Omental fat pad (tissue), 4 donors: ENCODE measurements around the gene NID2. TPM values are rescaled to one million over a fixed set of nuclear protein-coding genes. Genes with fewer than 3 reads are reported as not detected.

Experiments
- ATAC-seq: fragments of 150-250 bp; one replicate; pipeline ENCODE4 v1.9.1; 2016; ENCODE audit warnings: mild to moderate bottlenecking, moderate library complexity; ENCODE audit not compliant: low FRiP score
- DNase-seq: peaks from one replicate; pipeline ENCODE4 v3.0.0-alpha.2; 2019; ENCODE audit warnings: low spot score
- total RNA-seq, 4 donors: library from RNA; depleted of rRNA; stranded (reverse); fragments of >200 nt; gene quantifications; one replicate each; pipeline ENCODE4 v1.1.0, GENCODE V29; 2016
- TF ChIP-seq, protein P1 (sequence below), 3 donors: fragments of 450-650 bp; IDR thresholded peaks; one replicate each; pipeline ENCODE4 v1.5.1; 2016 to 2017; ENCODE audit warnings: antibody characterized with exemption in 3 of 3, mild to moderate bottlenecking in 3 of 3, moderate library complexity in 2 of 3

The NID2 gene
- total RNA-seq, 4 donors from 2014 or later, result 33.3 to 67.0 (median 45.4) TPM

DNA sequence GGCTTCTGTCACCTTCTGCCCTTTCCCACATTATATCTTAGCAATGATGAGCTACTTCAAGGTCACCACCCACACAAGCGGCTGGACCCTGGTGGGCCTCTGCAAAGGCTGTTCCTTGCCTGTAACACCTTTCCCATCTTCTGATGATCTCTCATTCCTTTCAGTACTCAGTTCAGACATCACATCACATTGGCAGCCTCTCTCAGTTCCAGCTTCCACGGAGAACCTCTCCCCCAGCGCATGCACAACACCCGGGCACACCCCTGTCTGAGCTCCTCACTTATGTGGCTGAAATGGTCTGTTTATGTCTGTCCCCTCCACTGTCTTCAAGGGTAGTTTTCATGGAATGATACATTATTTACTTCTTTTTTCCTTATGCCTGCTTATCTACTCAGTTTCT, 6.5 kb upstream of the NID2 start:
- DNase-seq (no peak), ATAC-seq (no peak)
- TF ChIP-seq, protein P1, sequence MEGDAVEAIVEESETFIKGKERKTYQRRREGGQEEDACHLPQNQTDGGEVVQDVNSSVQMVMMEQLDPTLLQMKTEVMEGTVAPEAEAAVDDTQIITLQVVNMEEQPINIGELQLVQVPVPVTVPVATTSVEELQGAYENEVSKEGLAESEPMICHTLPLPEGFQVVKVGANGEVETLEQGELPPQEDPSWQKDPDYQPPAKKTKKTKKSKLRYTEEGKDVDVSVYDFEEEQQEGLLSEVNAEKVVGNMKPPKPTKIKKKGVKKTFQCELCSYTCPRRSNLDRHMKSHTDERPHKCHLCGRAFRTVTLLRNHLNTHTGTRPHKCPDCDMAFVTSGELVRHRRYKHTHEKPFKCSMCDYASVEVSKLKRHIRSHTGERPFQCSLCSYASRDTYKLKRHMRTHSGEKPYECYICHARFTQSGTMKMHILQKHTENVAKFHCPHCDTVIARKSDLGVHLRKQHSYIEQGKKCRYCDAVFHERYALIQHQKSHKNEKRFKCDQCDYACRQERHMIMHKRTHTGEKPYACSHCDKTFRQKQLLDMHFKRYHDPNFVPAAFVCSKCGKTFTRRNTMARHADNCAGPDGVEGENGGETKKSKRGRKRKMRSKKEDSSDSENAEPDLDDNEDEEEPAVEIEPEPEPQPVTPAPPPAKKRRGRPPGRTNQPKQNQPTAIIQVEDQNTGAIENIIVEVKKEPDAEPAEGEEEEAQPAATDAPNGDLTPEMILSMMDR (IDR thresholded peaks at IDR 0.05), result no peak

DNA sequence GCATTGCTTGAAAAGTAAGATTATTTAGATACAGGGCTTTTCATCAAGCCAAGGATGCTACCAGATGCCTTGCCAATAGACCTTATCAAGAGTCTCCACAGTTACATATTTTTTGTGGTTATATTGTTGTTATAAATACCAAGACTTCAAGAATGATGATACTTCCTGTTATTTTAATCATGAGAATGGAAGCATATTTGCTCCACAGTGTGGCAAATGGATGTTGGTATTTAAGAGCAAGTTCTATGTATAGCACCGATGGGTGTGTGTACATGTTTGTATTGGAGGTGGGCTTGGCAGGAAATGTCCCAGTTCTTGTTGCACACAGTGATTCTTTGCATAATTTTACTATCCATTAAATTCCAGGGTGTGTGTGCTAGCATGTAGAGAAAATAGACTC, 4.4 kb upstream of the NID2 start:
- DNase-seq (no peak), ATAC-seq (no peak)
- TF ChIP-seq, protein P1 (IDR thresholded peaks at IDR 0.05), result no peak

DNA sequence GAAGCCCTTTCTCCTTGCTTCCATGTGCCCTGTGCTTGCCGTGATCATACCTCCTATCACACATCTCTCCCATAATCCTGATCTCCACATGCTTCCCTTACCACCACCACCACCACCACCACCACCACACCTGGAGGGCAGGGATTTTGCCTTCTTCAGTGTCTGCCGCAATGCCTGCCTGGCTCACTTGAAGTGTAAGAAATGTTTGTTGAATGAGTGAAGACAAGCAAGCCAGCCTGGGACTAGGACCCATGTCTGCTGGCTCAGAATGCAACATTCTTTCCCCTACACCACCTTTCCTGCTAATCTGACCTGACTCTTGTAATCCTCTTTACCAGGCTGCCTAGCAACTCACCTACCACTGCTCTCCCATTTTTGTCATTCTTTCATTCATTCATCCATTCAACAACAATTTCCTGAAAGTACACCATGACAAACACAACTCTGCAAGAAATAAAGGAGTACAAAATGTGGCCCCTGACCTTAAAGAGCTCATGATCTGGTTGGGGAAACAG, 3.5 kb upstream of the NID2 start:
- ATAC-seq (no peak), DNase-seq (no peak)
- TF ChIP-seq, protein P1 (IDR thresholded peaks at IDR 0.05), result no peak

DNA sequence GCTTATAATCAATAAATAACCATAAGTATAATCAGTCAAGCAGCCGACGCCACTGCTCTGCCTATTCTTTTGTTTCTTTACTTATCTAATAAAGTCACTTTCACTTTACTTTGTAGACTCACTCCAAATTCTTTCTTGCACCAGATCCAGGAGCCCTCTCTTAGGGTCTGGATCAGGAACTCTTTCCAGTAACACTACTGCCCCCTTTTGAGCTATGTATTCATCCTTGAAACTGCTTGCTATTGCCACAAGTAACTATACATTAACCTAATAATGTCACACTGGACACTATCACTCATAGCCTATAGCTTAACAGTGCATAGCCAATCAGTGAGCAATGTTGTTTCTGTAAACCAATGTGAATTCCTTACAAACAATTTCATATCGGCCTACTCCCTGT, 2.8 kb upstream of the NID2 start:
- DNase-seq (no peak), ATAC-seq (no peak)
- TF ChIP-seq, protein P1 (IDR thresholded peaks at IDR 0.05), result no peak

DNA sequence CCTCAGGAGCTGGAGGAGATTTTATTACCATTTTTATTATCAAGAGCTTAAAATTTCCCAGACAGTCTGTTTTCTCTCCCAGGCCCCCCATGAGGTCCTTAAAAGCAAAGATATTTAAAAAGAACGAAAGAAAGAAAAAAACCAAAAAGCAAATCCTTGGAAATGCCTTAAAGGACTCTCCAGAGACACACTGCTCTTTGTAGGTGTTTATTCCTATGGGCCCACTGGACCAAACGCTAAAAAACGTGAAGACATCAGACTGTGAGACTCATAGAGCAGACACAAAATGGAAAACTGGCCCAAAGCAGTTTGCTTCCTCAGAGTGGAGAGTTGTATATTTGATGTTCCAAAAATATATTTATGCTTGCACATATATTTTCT, 1.2 kb upstream of the NID2 start:
- ATAC-seq, result no peak
- DNase-seq, result no peak
- TF ChIP-seq, protein P1 (IDR thresholded peaks at IDR 0.05), result no peak

DNA sequence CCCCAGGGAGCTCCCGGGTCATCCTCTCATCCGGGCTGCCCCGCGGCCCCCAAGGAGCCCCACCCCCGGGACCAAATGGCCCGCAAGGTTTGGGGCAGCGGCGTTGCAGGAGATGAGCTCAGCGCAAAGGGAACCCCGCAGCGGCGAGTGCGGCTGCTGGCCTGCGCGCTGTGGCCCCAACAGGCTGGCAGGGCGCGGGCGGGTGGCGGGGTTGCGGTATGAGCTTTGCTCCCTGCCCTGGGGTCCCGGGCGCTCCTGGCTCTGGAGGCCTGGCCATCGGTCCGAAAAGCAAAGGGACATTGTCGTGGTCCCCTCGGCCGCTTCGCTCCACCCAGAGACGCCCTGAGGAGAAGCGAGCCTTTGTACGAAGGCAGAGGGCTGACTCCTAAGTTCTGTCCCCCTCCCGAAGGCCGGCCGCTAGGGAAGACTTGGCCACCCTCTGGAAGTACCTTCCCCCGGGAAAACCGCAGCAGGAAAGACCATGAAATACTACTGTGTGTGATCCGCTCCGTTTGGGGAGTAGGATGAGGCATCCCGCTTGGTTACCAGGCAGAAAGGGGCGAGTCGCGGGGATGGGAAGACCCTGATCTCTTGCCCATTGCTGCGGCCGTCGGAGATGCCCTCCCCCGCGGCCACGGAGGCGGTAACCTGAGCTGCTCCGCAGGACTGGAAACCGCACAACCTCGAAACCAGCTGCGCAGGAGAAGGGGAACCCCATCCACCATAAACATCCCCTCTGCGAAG, 620 bp upstream of the NID2 start:
- DNase-seq, result no peak
- TF ChIP-seq, protein P1 (IDR thresholded peaks at IDR 0.05), result no peak

More for the DNA sequence above, 620 bp upstream of the NID2 start:
- ATAC-seq, result peak; percentile 82
